ENCODE data around the gene OMP.

GRCh38 chr11:77144857-77145428 lies 42.3 kb downstream of the OMP start:
- TF ChIP-seq, protein P1, sequence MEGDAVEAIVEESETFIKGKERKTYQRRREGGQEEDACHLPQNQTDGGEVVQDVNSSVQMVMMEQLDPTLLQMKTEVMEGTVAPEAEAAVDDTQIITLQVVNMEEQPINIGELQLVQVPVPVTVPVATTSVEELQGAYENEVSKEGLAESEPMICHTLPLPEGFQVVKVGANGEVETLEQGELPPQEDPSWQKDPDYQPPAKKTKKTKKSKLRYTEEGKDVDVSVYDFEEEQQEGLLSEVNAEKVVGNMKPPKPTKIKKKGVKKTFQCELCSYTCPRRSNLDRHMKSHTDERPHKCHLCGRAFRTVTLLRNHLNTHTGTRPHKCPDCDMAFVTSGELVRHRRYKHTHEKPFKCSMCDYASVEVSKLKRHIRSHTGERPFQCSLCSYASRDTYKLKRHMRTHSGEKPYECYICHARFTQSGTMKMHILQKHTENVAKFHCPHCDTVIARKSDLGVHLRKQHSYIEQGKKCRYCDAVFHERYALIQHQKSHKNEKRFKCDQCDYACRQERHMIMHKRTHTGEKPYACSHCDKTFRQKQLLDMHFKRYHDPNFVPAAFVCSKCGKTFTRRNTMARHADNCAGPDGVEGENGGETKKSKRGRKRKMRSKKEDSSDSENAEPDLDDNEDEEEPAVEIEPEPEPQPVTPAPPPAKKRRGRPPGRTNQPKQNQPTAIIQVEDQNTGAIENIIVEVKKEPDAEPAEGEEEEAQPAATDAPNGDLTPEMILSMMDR (IDR thresholded peaks at IDR 0.05; ENCODE audit: low read depth, low read length), result no peak
- no peak for TF ChIP-seq MAX (IDR thresholded peaks at IDR 0.05; ENCODE audit: low read depth, low read length)
